HG03060 (cell line): ENCODE results near the gene NR3C2.

Experiments
- ATAC-seq: cut with Tn5 transposase; IDR thresholded peaks from one replicate; pipeline ENCODE4 v1.9.1; 2021; ENCODE audit warnings: low read depth, moderate number of reproducible peaks; ENCODE audit not compliant: unreplicated experiment

Gene NR3C2

DNA sequence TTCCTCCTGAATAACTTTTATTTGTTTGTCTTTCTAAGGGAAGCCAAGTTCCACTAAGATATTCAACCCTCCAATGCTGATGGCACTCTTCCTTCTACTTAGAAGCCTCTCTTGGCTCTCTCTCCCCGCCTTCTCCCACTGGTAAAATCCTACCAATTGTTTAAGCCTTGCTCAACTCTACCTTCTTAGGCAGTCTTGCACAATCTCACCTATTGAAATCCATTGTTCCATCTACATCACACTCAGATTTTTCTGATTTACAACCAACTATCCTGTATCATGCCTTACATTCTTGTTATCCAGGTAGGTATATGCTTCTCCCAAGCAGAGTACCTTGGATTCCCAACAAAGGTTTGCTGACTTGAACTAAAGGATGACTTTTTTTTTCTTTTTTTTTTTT, 69.1 kb downstream of the NR3C2 start:
- ATAC-seq: no peak

DNA sequence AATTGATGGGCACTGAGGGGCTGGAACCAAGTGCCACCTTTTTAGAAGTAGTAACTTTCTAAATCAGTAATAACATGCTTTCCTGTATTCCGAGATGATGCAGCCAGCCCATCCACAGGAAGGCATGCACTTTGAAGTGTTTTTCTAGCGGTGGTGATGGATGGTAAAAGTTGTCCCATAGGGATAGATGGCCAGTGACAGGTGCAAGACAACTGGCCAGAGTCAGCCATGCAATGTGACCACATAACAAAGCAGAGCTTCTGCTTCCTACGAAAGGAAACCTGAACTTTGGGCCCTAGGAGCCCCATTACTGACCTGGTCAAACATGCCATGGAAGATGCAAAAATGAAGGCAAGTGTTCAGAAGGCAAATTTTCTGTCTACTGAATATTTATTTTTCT, 72.3 kb downstream of the NR3C2 start:
- no peak for ATAC-seq

DNA sequence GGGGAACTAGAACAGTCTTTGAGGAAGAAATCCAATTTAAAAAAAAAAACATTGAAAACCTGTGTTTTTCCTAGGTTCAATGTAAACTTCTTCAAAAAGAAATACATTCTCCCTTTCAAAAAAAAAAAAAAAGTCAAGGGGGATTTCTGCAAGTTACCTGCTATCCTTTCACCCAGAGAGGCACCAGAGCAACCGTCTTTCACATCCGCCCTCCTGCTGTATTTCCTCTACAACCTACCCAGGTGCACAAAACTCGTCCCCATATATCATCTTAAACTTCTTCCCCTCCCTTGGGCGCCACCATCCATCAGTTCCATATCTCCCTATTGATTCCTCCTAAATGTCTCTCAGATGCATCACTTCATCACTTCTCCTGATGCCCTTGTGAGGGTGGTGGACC, 74.5 kb downstream of the NR3C2 start:
- ATAC-seq: no peak

- ATAC-seq: no peak
These were observed 76.0 kb downstream of the NR3C2 start for GRCh38 chr4:148366251-148366650.

- ATAC-seq: no peak
These were observed 77.7 kb downstream of the NR3C2 start for GRCh38 chr4:148364525-148364924.

DNA sequence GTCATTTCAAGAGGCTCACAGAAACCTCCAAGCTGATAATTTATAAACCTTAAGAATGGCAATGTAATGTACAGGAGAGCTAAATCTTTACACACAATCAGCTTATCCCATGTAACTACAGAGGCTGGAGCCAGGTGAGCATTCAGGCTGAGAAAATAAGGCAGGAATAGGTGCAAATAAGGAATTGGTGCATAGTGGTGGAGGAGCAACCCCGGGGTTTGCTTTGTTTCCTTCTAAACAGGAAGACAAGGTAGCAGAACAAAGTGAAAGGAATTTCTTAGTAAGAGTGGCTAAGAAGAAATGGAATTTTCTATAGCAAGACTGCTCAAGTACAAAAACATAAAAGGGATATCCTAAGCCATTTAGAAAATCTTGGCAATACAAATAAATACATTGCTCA, 82.4 kb downstream of the NR3C2 start:
- ATAC-seq: no peak

- no peak for ATAC-seq
These were observed 86.6 kb downstream of the NR3C2 start for GRCh38 chr4:148355442-148356123.

DNA sequence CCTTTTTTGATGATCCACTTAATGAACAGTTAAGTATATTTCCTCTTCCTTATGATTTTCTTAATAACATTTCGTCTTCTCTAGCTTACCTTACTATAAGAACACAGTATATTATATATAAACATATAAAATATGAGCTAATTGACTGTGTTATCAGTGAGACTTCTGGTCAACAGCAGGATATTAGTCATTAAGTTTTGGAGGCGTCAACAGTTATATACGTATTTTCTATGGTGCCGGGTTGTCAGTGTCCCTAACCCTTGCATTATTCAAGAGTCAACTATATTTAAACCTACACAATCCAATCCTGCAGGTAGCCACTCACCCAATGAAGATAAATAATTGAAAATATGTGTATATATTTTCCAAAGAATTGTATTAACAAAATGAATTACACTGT, 88.0 kb downstream of the NR3C2 start:
- ATAC-seq: no peak

DNA sequence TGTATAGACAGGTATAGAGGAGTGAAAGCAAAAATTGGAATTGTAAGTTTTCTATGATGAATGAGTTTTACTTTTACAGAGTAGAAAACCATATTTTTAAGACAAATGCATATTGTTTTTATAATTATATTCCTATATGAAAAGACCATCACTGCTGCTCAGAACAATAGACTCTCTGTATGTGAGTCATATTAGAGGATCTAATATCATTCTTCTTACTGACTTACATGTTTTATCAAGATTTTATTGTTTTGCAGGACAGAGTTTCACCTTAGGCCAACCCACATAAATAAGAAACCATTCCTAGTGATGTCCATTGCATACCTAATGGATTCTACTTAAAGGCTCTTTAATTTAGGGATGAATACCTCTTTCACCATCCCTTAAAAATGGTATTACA, 88.6 kb downstream of the NR3C2 start:
- no peak for ATAC-seq

DNA sequence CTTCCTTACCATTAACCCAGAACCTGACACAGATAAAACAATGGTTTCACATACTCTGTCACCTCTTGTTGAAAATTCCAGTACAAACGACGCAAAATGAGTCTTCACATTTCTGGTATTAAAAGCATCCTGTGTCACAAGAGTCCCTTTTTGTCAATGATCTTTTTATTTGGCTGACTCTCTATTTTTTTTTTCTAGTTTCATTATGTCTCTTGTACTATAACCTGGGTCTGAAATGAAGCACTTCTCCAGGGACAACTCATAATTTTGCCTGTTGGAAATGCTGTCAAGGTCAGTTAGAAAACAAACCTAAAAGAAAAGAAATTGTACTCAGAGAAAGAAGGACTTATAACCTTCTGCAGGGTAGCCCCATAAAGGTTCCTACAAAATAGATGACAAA, 93.1 kb downstream of the NR3C2 start:
- ATAC-seq: no peak

GRCh38 chr4:148346657-148347056, 95.6 kb downstream of the NR3C2 start:
- no peak for ATAC-seq

DNA sequence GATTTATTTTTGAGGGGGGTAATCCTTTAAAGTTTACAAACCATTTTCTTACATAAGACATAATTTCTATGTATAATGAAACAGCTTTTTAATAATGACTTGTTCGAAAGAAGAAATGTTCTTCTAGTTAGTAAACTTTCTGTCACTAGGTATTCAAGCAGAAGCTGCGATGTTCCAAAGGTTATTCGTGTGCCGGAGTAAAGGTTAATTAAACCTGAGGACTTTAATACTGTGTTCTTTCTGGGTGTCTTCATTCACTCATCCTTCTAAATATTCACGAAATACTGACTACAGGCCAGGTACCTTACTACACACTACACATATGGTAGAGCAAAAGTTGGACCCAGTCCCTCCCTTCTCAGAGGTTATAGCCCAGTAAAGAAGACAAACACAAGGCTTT, 96.7 kb downstream of the NR3C2 start:
- ATAC-seq: no peak

DNA sequence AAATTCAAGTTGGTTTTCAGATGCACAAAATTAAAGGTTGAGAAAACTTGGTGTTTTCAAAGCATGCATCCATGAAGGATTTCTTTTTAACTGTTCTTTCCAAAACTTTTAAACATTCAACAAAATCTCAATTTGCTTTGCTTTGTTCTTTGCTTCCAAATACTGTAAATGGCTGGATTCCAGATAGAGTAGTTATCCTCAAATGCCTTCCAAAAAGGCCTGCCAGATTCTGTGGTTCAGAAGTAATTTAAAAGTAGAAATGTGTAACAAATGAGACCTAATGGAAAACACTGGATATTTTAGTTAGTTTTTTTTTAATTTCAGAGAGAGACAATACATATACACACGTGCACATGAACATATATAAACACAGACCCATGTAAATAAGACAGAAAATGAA, 97.3 kb downstream of the NR3C2 start:
- ATAC-seq: no peak

DNA sequence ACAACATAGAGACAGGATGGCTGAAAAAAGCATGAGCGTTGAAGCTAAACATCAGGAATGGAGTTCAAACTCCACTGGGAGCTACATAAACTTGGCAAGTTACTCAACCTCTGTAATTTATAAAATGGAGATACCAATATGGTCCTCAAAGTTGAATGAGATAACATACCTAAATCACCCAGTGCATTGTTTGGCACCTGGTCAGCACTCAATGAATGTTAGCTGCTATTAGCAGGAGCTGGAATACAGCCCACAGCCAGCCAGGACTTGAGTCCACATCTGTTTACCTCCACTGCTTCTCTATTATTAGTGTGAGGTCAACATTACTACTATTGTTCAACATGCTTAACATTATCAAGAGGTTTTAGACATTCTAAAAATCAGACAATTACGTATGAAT, 97.9 kb downstream of the NR3C2 start:
- no peak for ATAC-seq

DNA sequence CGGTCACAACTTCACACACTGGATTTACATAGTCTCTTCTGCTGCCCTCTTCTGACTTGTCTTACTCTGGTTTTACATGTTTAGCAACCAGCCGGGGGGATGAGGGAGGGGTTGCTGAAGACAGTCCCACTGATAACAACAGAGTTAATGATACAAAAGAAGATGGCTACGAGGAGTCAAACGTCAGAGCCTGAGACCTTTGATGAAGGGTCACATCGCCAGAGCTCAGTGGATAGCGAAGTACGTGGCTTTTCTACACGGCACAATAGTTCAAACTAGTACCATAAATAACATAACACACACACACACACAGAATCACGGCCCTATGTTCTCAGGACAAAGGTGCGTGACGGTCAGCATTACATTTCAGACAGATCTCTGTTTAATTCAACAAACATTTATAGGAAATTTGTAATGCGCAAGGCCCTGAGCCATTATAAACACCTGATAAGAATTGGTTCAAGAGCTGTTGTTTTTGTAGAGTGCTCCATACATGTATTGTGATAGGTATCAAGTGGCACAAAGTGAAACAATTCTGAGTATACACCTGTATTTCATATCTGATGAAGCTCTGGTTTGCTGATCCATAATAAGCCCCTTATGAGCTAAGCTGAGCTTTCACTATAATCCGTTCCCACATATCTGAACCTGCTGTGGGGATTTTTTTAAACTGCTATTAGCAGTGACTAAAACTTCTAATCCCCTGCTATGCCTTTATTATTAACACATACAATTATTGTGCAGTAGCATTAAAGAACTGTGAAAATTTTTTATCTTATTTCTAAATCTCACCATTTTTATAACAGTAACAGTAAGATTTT, 100.0 kb downstream of the NR3C2 start:
- ATAC-seq: no peak

GRCh38 chr4:148335133-148335532, 107.1 kb downstream of the NR3C2 start:
- ATAC-seq: no peak

- no peak for ATAC-seq
These were observed 108.9 kb downstream of the NR3C2 start for GRCh38 chr4:148333265-148333664.

DNA sequence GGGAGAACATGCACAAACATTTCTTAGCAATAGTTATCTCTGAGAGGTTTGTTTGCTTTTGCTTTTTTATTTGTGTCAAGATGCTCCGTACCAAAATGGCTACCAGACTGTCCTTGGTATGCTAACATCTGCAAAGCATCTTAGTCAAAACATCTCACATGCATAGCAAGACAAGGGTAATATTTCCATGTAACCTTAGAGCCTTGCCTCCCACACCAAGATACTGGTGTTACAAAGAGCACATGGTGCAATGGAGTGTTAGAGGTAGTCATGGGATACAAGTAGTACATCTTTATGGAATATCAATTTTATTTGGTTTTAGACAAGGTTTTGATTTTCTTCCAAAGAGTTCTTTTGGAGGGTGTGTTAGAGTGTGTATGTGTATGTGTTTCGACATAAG, 109.7 kb downstream of the NR3C2 start:
- no peak for ATAC-seq

GRCh38 chr4:148330724-148331123, 111.5 kb downstream of the NR3C2 start:
- no peak for ATAC-seq

DNA sequence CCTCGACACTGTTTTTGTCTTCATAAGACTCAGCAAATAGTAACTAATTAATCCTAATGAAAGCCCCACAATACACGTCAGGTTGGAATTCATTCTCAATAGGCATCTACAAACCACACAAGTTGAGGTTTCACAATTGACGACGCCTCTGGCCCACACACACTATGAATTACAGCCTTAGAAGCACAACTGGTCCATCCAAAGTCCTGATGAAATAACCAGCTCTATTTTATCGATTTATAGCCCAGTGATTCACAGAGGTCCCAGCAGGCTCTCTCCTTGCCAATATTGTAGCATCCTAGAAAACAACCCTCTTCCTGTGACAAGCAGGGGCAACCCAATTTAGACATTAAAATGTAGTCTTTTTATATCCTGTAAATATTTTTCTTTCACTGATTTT, 112.1 kb downstream of the NR3C2 start:
- ATAC-seq: no peak

DNA sequence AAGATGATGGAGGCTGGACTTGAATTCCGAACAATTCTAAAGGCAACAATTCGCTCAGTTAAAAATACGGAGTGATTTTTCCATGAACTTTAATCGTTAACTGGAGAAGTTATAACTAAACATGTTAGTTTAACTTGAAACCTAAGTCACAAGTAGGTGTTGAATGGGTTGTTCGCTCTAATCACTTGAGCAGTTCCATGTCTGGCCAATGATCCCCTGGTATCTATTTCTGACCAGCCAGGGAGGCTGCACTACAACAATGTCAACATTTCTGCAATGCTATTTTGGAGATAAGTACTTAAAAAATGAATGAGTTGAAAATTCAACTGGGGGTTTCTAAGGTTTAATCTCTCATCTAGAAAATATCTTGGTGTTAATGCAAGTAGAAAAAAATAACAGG, 112.5 kb downstream of the NR3C2 start:
- ATAC-seq: no peak

DNA sequence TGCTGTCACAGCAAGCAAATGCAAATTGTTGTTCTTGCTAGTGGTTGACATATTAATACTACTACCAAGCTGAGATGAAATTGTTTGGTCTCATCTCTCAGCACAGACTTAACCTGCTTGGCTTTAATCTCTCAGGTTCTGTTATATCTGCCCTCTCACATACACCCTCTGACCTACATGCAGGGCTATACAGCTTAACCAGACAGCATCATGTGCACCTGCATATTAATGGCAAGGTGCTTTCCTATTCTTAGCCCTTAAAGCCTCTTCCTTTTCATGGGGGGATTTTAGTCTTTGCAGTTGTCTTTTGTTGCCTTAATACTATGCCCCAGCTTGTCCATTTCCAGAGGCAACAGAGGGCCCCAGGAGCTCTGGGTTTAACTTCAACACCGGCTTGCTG, 114.5 kb downstream of the NR3C2 start:
- ATAC-seq: no peak
